ELR (cell line): Measurements from ENCODE around the gene MACROH2A2.
"Not testable (repeated sequence)": the region's sequence is repeated elsewhere in the genome, so short reads cannot be mapped to it uniquely, and the experiment has no call there.

Source experiments
- DNase-seq: peaks from one replicate; pipeline ENCODE4 v3.0.0-alpha.2; 2015; ENCODE audit warnings: low read depth

Gene MACROH2A2

GRCh38 chr10:70158113-70158512, 105.5 kb downstream of the MACROH2A2 start:
- no peak for DNase-seq

DNA sequence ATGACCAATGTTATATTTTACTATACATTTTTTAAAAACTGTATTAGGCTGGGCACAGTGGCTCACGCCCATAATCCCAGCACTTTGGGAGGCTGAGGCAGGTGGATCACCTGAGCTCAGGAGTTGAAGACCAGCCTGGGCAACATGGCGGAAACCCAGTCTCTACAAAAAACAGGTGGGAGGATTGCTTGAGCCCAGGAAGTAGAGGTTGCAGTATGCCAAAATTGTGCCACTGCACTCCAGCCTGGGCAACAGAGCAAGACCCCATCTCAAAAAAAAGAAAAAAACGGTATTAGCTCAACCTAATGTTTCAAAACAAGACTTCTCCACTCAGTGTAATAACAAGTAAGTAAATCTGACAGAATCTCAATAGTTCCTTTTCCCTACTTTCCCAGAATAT, 106.7 kb downstream of the MACROH2A2 start:
- not testable (repeated sequence) for DNase-seq

DNA sequence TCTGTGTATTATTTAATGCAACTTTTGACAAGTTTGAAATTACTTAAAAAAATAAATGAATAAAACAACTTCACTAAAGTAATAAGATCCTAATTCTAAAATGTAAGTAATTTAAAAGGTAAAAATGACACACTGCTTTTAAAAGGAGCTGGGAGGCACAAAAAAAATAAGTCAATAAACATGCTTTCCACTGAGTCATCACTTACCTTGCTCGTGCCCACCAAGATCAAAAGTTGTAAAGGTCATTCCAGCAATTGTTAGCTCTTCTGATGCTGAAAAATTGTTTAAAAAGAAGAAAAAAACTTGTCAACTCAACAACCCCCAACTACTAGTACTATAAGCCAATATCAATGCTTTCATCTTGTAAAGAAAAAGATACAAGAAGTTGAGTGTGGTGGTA, 108.2 kb downstream of the MACROH2A2 start:
- no peak for DNase-seq
